Activated T-cell treated with anti-CD3 and anti-CD28 coated beads, Interleukin-2, amount 50 U/mL, for 24 hours (primary cell): Measurements from ENCODE around the gene COL5A1.
A peak's percentile ranks its signal among the peaks of the same experiment; 100 is the strongest.

ENCODE experiments used
- DNase-seq: peaks from one replicate; pipeline ENCODE4 v3.0.0-alpha.2; 2020
- H3K27ac Mint-ChIP-seq: 2 replicates; pipeline ENCODE4 v1.8.0; 2020; ENCODE audit warnings: mild to moderate bottlenecking, mixed read lengths
- H3K27me3 Mint-ChIP-seq: 2 replicates; pipeline ENCODE4 v1.8.0; 2020; ENCODE audit warnings: mixed read lengths
- H3K36me3 Mint-ChIP-seq: 2 replicates; pipeline ENCODE4 v1.8.0; 2020; ENCODE audit warnings: low read depth, mixed read lengths
- H3K4me1 Mint-ChIP-seq: 2 replicates; pipeline ENCODE4 v1.8.0; 2020; ENCODE audit warnings: low read depth, mixed read lengths
- H3K4me3 Mint-ChIP-seq: 2 replicates; pipeline ENCODE4 v1.8.0; 2020; ENCODE audit warnings: mild to moderate bottlenecking, moderate library complexity, mixed read lengths
- H3K9me3 Mint-ChIP-seq: 2 replicates; pipeline ENCODE4 v1.8.0; 2020; ENCODE audit warnings: mixed read lengths

The COL5A1 gene

DNA sequence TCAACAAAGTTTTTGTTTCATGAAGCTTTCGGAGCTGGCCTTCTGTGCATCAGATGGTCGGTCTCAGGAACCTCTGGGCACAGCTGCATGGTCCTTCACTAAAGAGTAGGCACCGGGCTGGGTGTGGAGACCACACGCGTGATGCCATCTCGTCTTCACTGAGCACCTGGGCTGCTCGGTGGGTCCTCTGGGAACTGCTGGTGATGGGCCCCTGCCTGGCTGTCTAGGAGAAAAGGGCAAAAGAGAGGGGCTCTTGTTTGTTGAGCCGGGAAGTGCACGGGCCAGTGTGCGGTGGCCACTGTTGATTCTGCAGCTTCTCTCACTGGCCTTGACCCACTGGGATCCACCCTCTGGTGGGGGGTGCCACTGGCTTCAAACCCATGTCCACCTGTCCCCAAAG lies 46.0 kb downstream of the COL5A1 start:
- Mint-ChIP-seq H3K27ac (no peak overlapping the region), H3K4me1 (no peaks in the 10 kb centered on the region), H3K9me3 (no peaks in the 10 kb centered on the region), H3K27me3 (no peaks in the 10 kb centered on the region), H3K36me3 (no peaks in the 10 kb centered on the region), H3K4me3 (no peak overlapping the region)
- DNase-seq: no peak

GRCh38 chr9:134688231-134688630 lies 46.6 kb downstream of the COL5A1 start:
- Mint-ChIP-seq H3K27me3 (no peaks in the 10 kb centered on the region), H3K4me3 (no peak overlapping the region), H3K4me1 (peaks cover 3% of the 10 kb centered on the region), H3K36me3 (no peaks in the 10 kb centered on the region), H3K27ac (no peak overlapping the region), H3K9me3 (no peaks in the 10 kb centered on the region)
- no peak for DNase-seq

DNA sequence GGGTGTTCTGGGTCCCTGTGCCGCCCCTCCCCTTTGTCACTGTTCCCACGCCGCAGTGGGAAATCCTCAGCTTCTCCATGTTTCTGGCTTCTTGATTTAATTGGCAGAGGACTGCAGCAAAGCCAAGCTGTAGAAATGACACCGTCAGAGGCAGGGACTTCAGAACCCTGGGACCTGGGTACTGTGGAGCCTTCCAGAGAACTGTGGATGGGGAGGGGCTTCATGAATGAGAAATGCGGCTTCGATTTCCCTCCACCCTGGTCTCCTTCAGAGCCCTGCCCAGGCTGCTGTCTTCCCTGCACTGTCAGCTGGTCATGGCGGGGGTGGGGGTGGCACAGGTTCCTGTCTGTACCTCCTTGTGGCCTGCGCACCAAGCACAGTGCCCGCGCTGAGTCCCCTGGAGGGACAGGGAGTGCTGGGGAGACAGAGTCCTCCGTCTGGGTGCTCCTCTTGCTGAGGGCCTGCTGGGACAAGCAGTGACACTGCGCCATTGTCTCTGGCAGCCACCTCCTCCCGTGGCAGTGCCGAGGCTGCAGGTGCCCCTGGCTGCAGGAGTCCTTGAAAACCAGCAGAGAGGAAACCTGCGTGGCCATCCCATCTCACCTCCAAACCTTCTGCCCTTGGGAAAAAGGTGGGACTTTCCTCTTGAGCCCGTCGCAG lies 47.2 kb downstream of the COL5A1 start:
- H3K27ac Mint-ChIP-seq: no peak overlapping the region
- H3K27me3 Mint-ChIP-seq: no peaks in the 10 kb centered on the region
- peaks cover 7% of the 10 kb centered on the region for H3K4me1 Mint-ChIP-seq
- no peak overlapping the region for H3K4me3 Mint-ChIP-seq
- H3K36me3 Mint-ChIP-seq: no peaks in the 10 kb centered on the region
- H3K9me3 Mint-ChIP-seq: no peaks in the 10 kb centered on the region
- no peak for DNase-seq

GRCh38 chr9:134689321-134690181 lies 47.9 kb downstream of the COL5A1 start:
- Mint-ChIP-seq H3K4me3 (no peak overlapping the region), H3K27ac (no peak overlapping the region), H3K4me1 (peaks cover 7% of the 10 kb centered on the region), H3K36me3 (no peaks in the 10 kb centered on the region), H3K9me3 (no peaks in the 10 kb centered on the region), H3K27me3 (no peaks in the 10 kb centered on the region)
- peak; percentile 37 for DNase-seq

DNA sequence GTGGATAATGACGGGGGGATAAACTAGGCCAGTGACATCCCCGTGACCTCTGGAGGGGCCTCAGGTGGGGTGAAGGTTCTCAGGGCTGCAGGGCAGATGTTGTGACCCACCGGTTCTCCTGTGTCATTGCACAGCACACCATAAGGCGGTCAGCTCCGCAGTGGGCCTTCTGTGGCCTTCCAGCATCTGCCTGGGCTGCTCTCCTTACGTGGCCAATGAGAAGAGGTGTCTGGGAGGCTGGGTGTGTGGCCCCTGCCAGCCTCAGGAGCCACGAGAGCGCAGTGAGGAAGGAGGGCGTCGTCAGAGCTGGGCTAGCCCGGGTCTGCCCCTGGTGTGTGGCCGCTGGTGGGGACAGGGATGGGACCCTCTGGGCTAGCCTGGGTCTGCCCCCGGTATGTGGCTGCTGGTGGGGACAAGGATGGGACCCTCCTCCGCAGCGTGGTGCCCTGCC lies 48.7 kb downstream of the COL5A1 start:
- Mint-ChIP-seq H3K36me3 (no peaks in the 10 kb centered on the region), H3K27ac (no peak overlapping the region), H3K27me3 (no peaks in the 10 kb centered on the region), H3K9me3 (no peaks in the 10 kb centered on the region), H3K4me3 (no peak overlapping the region), H3K4me1 (peaks cover 7% of the 10 kb centered on the region)
- no peak for DNase-seq

DNA sequence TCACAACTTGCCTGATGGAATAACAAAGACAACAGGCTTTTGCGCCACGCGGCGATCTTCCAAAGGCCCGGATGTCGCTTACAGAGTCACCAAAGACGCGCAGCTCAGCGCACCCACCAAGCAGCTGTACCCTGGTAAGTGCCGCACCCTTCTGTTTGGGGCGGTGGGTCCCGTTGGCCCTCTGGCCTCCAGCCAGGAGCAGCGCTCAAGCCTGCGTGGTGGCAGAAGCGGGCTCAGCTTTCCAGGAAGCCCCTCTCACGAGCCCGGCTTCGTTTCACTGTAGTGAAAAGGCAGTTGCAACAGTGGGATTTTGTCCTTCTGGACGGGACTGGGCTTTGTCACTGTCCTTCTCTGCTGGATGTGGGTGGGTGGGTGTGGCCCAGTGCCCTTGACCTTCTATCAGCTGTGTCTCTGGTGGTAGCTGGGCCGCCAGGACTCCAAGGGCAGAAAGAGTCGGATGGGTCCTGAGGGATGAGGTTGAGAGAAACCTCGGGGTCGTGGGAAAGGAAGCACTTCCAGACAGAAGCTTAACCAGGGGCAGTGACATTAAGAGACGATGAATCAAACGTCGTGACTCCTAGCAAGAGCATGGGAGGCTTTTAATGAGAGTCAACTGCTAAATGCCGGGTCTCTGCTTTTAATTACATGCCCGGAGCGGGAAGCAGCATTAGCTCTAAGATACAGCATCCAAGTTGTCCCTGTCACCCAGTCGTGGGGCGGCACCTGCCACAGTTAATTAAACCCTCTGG lies 49.5 kb downstream of the COL5A1 start:
- H3K27ac Mint-ChIP-seq: no peak overlapping the region
- H3K27me3 Mint-ChIP-seq: no peaks in the 10 kb centered on the region
- no peaks in the 10 kb centered on the region for H3K9me3 Mint-ChIP-seq
- H3K4me1 Mint-ChIP-seq: peaks cover 7% of the 10 kb centered on the region
- no peaks in the 10 kb centered on the region for H3K36me3 Mint-ChIP-seq
- no peak for DNase-seq
- H3K4me3 Mint-ChIP-seq: no peak overlapping the region

GRCh38 chr9:134691695-134692572 lies 50.3 kb downstream of the COL5A1 start:
- no peaks in the 10 kb centered on the region for H3K36me3 Mint-ChIP-seq
- H3K4me1 Mint-ChIP-seq: peaks cover 7% of the 10 kb centered on the region
- no peaks in the 10 kb centered on the region for H3K9me3 Mint-ChIP-seq
- no peak overlapping the region for H3K4me3 Mint-ChIP-seq
- H3K27me3 Mint-ChIP-seq: no peaks in the 10 kb centered on the region
- no peak overlapping the region for H3K27ac Mint-ChIP-seq
- DNase-seq: no peak

DNA sequence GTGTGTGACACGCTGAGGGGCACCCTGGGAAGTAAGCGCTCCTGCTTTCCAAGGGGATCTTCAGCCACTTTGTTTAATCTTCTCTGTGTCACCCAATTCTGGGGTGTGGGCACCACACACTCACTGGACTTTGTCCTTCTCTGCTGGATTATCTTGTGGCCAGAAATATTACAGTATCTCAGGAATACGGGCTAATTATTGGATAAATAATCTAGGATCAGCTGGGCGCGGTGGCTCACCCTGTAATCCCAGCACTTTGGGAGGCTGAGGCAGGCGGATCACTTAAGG lies 50.9 kb downstream of the COL5A1 start:
- Mint-ChIP-seq H3K27ac (no peak overlapping the region), H3K36me3 (no peaks in the 10 kb centered on the region), H3K4me1 (peaks cover 7% of the 10 kb centered on the region), H3K27me3 (no peaks in the 10 kb centered on the region), H3K4me3 (no peak overlapping the region), H3K9me3 (no peaks in the 10 kb centered on the region)
- DNase-seq: no peak

DNA sequence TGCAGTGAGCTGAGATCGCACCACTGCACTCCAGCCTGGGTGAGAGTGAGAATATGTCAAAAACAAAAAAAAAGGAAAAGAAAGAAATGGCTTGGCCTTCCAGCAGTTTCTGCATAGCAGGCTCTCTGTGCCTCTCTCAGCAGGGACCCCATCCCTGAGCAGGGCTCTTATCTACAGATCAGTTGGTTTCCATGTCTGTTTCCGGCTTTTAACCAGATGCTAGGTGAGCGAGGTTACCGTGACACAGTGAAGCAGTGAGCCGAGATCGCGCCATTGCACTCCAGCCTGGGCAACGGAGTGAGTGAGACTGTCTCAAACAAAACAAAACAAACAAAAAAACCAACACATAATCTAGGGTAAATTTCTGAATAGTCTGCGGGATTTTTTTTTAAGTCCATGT lies 51.4 kb downstream of the COL5A1 start:
- Mint-ChIP-seq H3K4me3 (no peak overlapping the region), H3K4me1 (peaks cover 7% of the 10 kb centered on the region), H3K9me3 (no peaks in the 10 kb centered on the region), H3K36me3 (no peaks in the 10 kb centered on the region), H3K27me3 (no peaks in the 10 kb centered on the region), H3K27ac (no peak overlapping the region)
- DNase-seq: no peak

GRCh38 chr9:134693641-134694367 lies 52.2 kb downstream of the COL5A1 start:
- Mint-ChIP-seq H3K4me3 (no peak overlapping the region), H3K4me1 (peaks cover 7% of the 10 kb centered on the region), H3K36me3 (no peaks in the 10 kb centered on the region), H3K27ac (no peak overlapping the region), H3K9me3 (no peaks in the 10 kb centered on the region), H3K27me3 (no peaks in the 10 kb centered on the region)
- no peak for DNase-seq

DNA sequence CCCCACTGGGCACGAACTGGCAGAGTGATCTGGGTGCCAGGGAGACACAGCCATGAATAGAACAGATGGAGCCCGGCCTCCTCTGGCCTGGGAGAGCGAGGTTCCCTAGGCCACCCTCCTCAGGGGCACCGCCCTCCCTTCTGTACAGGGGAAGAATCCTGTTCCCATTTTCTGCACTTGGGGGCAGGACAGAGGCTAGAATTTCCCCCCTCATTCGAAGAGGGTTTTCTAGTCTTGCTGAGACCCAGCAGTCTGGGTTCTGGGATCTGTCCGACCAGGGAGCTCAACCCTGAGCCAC lies 52.7 kb downstream of the COL5A1 start:
- Mint-ChIP-seq H3K27me3 (no peaks in the 10 kb centered on the region), H3K36me3 (no peaks in the 10 kb centered on the region), H3K4me1 (peaks cover 7% of the 10 kb centered on the region), H3K4me3 (no peak overlapping the region), H3K9me3 (no peaks in the 10 kb centered on the region), H3K27ac (no peak overlapping the region)
- DNase-seq: no peak

DNA sequence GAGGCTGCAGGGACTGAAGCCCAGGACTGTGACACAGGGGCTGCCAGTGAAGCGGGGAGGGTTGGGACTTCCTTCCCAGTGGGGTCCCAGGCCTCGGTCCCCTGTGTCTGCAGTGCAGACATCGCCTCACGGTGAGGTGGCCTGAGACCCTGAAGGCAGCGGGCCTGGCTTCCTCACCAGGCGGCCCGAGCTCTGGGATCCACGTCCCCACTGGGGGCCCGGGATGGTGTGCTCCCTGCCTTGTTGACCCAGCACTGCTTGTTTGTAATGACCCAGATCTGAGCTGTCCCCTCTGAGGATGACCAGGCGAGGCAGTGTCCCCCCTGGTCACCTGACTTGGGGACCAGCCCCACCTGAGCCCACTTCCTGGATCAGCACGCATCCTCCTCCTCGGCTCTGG lies 53.1 kb downstream of the COL5A1 start:
- H3K36me3 Mint-ChIP-seq: no peaks in the 10 kb centered on the region
- H3K27ac Mint-ChIP-seq: no peak overlapping the region
- H3K4me1 Mint-ChIP-seq: peaks cover 7% of the 10 kb centered on the region
- H3K4me3 Mint-ChIP-seq: no peak overlapping the region
- DNase-seq: no peak
- no peaks in the 10 kb centered on the region for H3K9me3 Mint-ChIP-seq
- H3K27me3 Mint-ChIP-seq: peaks cover 4% of the 10 kb centered on the region

DNA sequence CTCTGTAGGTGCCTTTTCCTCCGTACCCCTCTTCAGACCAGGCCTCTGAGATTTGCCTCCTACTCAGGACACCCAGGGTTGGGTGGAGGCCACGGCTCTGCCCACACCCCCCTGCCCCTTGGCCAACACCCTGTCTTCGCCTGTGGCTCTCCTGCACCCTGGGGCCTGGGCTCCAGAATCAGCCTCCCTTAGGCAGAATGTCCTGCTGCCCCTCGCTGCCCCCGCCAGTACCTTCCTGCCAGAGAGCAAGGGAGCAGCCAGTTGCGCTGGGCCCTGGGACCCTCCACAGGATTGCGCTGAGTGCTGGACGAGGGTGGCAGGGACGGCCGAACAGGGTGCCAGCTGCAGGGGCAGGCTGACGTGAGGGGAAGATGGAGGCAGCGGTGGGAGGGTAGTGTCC lies 53.5 kb downstream of the COL5A1 start:
- peaks cover 6% of the 10 kb centered on the region for H3K27me3 Mint-ChIP-seq
- H3K4me1 Mint-ChIP-seq: peaks cover 7% of the 10 kb centered on the region
- no peak overlapping the region for H3K4me3 Mint-ChIP-seq
- no peak overlapping the region for H3K27ac Mint-ChIP-seq
- DNase-seq: no peak
- H3K9me3 Mint-ChIP-seq: no peaks in the 10 kb centered on the region
- H3K36me3 Mint-ChIP-seq: no peaks in the 10 kb centered on the region

GRCh38 chr9:134696433-134696832 lies 54.8 kb downstream of the COL5A1 start:
- Mint-ChIP-seq H3K9me3 (no peaks in the 10 kb centered on the region), H3K36me3 (no peaks in the 10 kb centered on the region), H3K27me3 (peaks cover 6% of the 10 kb centered on the region), H3K4me3 (no peak overlapping the region), H3K4me1 (peaks cover 7% of the 10 kb centered on the region), H3K27ac (no peak overlapping the region)
- no peak for DNase-seq
